K562 (cell line): ENCODE measurements around the gene ALAS2. TPM values are rescaled to one million over a fixed set of nuclear protein-coding genes. Genes with fewer than 3 reads are reported as not detected.

Experiments
- BRD9 ChIP-seq: fragments of 450-650 bp; IDR thresholded peaks from 2 replicates; pipeline ENCODE4 v1.6.1; 2018; ENCODE audit warnings: low read depth; ENCODE audit not compliant: partially characterized antibody
- CBFA2T2 ChIP-seq: fragments of 450-650 bp; conservative IDR thresholded peaks from 2 replicates; pipeline ENCODE4 v1.6.1; 2017; ENCODE audit warnings: mild to moderate bottlenecking
- EP300 ChIP-seq: IDR thresholded peaks from 2 replicates; pipeline ENCODE4 v1.6.1; 2012; ENCODE audit warnings: low read length, improper control_type of control experiment
- EWSR1 ChIP-seq: fragments of 450-650 bp; IDR thresholded peaks from 2 replicates; pipeline ENCODE4 v1.6.1; 2018; ENCODE audit warnings: borderline replicate concordance, mild to moderate bottlenecking, low read depth, moderate library complexity; ENCODE audit not compliant: partially characterized antibody
- FOXA3 ChIP-seq, 2 experiments: fragments of 450-650 bp in 1 of 2; sonication (generic) in 1 of 2; formaldehyde crosslinking; IDR thresholded peaks in 1 of 2; conservative IDR thresholded peaks in 1 of 2; 2 replicates each; pipeline versions ENCODE4 v1.4.0 to v1.8.0; 2020 to 2022; ENCODE audit warnings: mild to moderate bottlenecking in 2 of 2, missing genetic modification reagents in 1 of 2
- POLR2AphosphoS5 ChIP-seq: IDR thresholded peaks from 2 replicates; pipeline ENCODE4 v1.6.1; 2011; ENCODE audit warnings: mild to moderate bottlenecking, low read depth, low read length, moderate library complexity; ENCODE audit not compliant: control insufficient read depth, insufficient read depth
- RNF219 ChIP-seq: fragments of 250-450 bp; sonication (Bioruptor Pico); IDR thresholded peaks from 2 replicates; pipeline ENCODE4 v1.5.0; 2022; ENCODE audit warnings: mild to moderate bottlenecking
- SMAD3 ChIP-seq: fragments of 450-650 bp; formaldehyde crosslinking; conservative IDR thresholded peaks from 2 replicates; pipeline ENCODE4 v1.4.0; 2020; ENCODE audit warnings: mild to moderate bottlenecking
- TAF15 ChIP-seq: fragments of 200-400 bp; formaldehyde crosslinking; IDR thresholded peaks from 2 replicates; pipeline ENCODE4 v1.6.1; 2017; ENCODE audit warnings: mild to moderate bottlenecking, low read depth, low read length, moderate library complexity
- TCF3 ChIP-seq: sonication (generic); formaldehyde crosslinking; IDR thresholded peaks from 2 replicates; pipeline ENCODE4 v1.4.0; 2020; ENCODE audit warnings: mild to moderate bottlenecking, missing genetic modification reagents
- ZBTB11 ChIP-seq, 3 experiments: fragments of 200-800 bp in 1 of 3; fragments of 250-450 bp in 1 of 3; fragments of 450-650 bp in 1 of 3; sonication (Bioruptor Pico) in 1 of 3; sonication (Bioruptor generic) in 1 of 3; formaldehyde crosslinking in 1 of 3; IDR thresholded peaks; 2 replicates each; pipeline versions ENCODE4 v1.6.1 to v1.8.0; 2016 to 2022; ENCODE audit warnings: mild to moderate bottlenecking in 2 of 3, missing genetic modification characterization in 2 of 3, missing compliant biosample characterization in 1 of 3, moderate library complexity in 1 of 3
- ZNF124 ChIP-seq: sonication (generic); formaldehyde crosslinking; IDR thresholded peaks from 2 replicates; pipeline ENCODE4 v1.8.1; 2022; ENCODE audit warnings: missing genetic modification reagents
- ZNF324 ChIP-seq: fragments of 250-450 bp; sonication (Bioruptor Pico); IDR thresholded peaks from 2 replicates; pipeline ENCODE4 v1.4.0; 2020; ENCODE audit warnings: mild to moderate bottlenecking
- polyA plus RNA-seq, 8 experiments: library from polyadenylated mRNA; depleted of rRNA in 4 of 8; stranded (reverse) in 5 of 8; unstranded in 3 of 8; fragments of >200 nt; fragmentation: Nextera tagmentation in 2 of 8; fragmentation: Illumina TruSeq in 1 of 8; extraction: Ambion mirVana in 2 of 8; extraction: Trizol in 1 of 8; gene quantifications; 2 replicates each; pipeline versions ENCODE4 v1.2.1 to v1.2.3, GENCODE V29; 2011 to 2014; ENCODE audit warnings: inconsistent platforms in 1 of 8, missing spikeins in 1 of 8
- total RNA-seq, 7 experiments: library from RNA; depleted of rRNA in 6 of 7; stranded (reverse); fragments of >200 nt in 6 of 7; fragmentation: Illumina TruSeq in 2 of 7; extraction: Trizol in 2 of 7; gene quantifications; 2 replicates each; pipeline versions ENCODE4 v1.2.1 to v1.2.3, GENCODE V29; 2011 to 2021; ENCODE audit warnings: low replicate concordance in 1 of 7
- TF ChIP-seq, protein P1 (sequence below): fragments of 450-650 bp; IDR thresholded peaks from 2 replicates; pipeline ENCODE4 v1.6.1; 2016; ENCODE audit warnings: borderline replicate concordance
- TF ChIP-seq, protein P2 (sequence below): sonication (generic); formaldehyde crosslinking; IDR thresholded peaks from 2 replicates; pipeline ENCODE4 v1.4.0; 2020; ENCODE audit warnings: mild to moderate bottlenecking, missing genetic modification reagents
- TF ChIP-seq, protein P3 (sequence below): sonication (generic); formaldehyde crosslinking; IDR thresholded peaks from 2 replicates; pipeline ENCODE4 v1.9.0; 2022; ENCODE audit warnings: mild to moderate bottlenecking, missing genetic modification reagents

Gene ALAS2
- total and polyA plus RNA-seq, 9 of the 15 experiments (the other 6 are each of a cell fraction or from before 2014, with no cell fraction given): 14.6 to 101 (median 33.4) TPM

DNA sequence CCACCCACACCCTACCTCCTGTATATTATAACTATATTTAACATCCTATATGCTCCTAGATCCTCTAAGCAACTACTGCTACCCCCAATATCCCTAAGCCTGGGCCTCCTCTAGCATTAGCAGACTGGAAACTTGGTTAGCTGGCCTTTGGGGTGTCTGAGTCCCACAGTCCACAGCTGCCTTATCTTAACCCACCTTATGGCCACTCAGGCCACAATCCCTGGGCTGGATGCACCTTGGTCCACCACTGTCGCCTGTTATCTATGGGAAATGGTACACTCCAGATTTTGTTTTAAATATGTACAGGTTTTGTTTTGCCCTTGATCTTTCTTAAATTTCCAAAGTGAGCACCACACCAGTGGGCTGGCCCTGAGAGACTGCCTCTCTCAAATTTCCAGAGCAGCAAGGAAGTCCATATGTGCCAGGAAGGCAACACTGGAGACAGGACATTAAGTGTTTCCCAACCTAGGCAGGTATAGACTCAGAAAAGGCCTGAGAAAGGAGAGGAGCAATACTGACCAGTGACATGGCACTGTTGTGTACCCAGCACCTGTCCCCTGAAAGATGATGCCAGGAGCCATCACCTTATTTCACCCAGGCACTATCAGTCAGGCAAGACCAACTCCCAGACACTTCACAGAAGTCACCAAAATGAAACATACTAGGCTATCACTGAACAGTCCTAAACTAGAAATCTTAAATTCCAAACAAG, 37.7 kb downstream of the ALAS2 start (continued):
- TF ChIP-seq ZBTB11 (CRISPR knock-in tag; IDR thresholded peaks at IDR 0.05) (no peak), SMAD3 (CRISPR knock-in tag) (no peak), EP300 (peak; percentile 55), TCF3 (peak; percentile 85), ZNF124 (CRISPR knock-in tag) (no peak), RNF219 (CRISPR knock-in tag) (no peak), CBFA2T2 (peak; percentile 79), FOXA3 (CRISPR knock-in tag; conservative IDR thresholded peaks at IDR 0.05 in 1 of 2, IDR thresholded peaks at IDR 0.05 in 1 of 2) (no peak), POLR2AphosphoS5 (0 out of 2 replicates have a peak, but pooled peaks have one; percentile 44), TAF15 (no peak), BRD9 (no peak), EWSR1 (no peak), ZNF324 (CRISPR knock-in tag) (no peak)
- TF ChIP-seq, protein P1, sequence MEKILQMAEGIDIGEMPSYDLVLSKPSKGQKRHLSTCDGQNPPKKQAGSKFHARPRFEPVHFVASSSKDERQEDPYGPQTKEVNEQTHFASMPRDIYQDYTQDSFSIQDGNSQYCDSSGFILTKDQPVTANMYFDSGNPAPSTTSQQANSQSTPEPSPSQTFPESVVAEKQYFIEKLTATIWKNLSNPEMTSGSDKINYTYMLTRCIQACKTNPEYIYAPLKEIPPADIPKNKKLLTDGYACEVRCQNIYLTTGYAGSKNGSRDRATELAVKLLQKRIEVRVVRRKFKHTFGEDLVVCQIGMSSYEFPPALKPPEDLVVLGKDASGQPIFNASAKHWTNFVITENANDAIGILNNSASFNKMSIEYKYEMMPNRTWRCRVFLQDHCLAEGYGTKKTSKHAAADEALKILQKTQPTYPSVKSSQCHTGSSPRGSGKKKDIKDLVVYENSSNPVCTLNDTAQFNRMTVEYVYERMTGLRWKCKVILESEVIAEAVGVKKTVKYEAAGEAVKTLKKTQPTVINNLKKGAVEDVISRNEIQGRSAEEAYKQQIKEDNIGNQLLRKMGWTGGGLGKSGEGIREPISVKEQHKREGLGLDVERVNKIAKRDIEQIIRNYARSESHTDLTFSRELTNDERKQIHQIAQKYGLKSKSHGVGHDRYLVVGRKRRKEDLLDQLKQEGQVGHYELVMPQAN: no peak
- TF ChIP-seq, protein P2, sequence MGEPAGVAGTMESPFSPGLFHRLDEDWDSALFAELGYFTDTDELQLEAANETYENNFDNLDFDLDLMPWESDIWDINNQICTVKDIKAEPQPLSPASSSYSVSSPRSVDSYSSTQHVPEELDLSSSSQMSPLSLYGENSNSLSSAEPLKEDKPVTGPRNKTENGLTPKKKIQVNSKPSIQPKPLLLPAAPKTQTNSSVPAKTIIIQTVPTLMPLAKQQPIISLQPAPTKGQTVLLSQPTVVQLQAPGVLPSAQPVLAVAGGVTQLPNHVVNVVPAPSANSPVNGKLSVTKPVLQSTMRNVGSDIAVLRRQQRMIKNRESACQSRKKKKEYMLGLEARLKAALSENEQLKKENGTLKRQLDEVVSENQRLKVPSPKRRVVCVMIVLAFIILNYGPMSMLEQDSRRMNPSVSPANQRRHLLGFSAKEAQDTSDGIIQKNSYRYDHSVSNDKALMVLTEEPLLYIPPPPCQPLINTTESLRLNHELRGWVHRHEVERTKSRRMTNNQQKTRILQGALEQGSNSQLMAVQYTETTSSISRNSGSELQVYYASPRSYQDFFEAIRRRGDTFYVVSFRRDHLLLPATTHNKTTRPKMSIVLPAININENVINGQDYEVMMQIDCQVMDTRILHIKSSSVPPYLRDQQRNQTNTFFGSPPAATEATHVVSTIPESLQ (CRISPR knock-in tag): no peak
- TF ChIP-seq, protein P3, sequence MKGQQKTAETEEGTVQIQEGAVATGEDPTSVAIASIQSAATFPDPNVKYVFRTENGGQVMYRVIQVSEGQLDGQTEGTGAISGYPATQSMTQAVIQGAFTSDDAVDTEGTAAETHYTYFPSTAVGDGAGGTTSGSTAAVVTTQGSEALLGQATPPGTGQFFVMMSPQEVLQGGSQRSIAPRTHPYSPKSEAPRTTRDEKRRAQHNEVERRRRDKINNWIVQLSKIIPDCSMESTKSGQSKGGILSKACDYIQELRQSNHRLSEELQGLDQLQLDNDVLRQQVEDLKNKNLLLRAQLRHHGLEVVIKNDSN (CRISPR knock-in tag): no peak
